Keratinocyte (primary cell): ENCODE data around the gene VEZT. TPM values are rescaled to one million over a fixed set of nuclear protein-coding genes. Genes with fewer than 3 reads are reported as not detected.
"Not testable (repeated sequence)": the region's sequence is repeated elsewhere in the genome, so short reads cannot be mapped to it uniquely, and the experiment has no call there.

ENCODE experiments used
- DNase-seq: peaks from one replicate; pipeline ENCODE4 v3.0.0-alpha.2; 2011; ENCODE audit warnings: low read depth, missing footprints, low spot score
- FAIRE-seq: peaks from 2 replicates; lab custom pipeline; 2011; peaks lifted over from hg19 to GRCh38; lab: Jason Lieb, UNC
- H2AFZ ChIP-seq: 2 replicates; pipeline ENCODE4 v1.6.0; 2012; ENCODE audit warnings: low read length, control low read depth, inconsistent platforms; ENCODE audit not compliant: control insufficient read depth
- H3K27ac ChIP-seq: 2 replicates; pipeline ENCODE4 v1.5.1; 2011; ENCODE audit warnings: low read length; ENCODE audit not compliant: control insufficient read depth, insufficient read depth
- H3K27me3 ChIP-seq: 3 replicates; pipeline ENCODE4 v1.6.0; 2011; ENCODE audit warnings: low read length; ENCODE audit not compliant: control insufficient read depth, insufficient read depth; ENCODE audit errors: extremely low read depth
- H3K36me3 ChIP-seq, 2 experiments: 2 replicates in 1 of 2; 3 replicates in 1 of 2; pipeline ENCODE4 v1.5.1; 2011; ENCODE audit warnings: low read length in 2 of 2, mild to moderate bottlenecking in 1 of 2; ENCODE audit not compliant: control insufficient read depth in 2 of 2, insufficient read depth in 2 of 2; ENCODE audit errors: extremely low read depth in 1 of 2
- H3K4me1 ChIP-seq: 3 replicates; pipeline ENCODE4 v1.5.1; 2011; ENCODE audit warnings: low read length; ENCODE audit not compliant: control insufficient read depth, insufficient read depth; ENCODE audit errors: extremely low read depth
- H3K4me2 ChIP-seq: 3 replicates; pipeline ENCODE4 v1.6.0; 2011; ENCODE audit warnings: low read depth, low read length; ENCODE audit not compliant: control insufficient read depth, insufficient read depth; ENCODE audit errors: extremely low read depth
- H3K4me3 ChIP-seq, 3 experiments: fragments of 200-600 bp in 1 of 3; sonication (generic) in 1 of 3; 2 replicates in 2 of 3; 3 replicates in 1 of 3; pipeline ENCODE4 v1.5.1; 2011 to 2016; ENCODE audit warnings: low read length in 3 of 3, mild to moderate bottlenecking in 3 of 3, control low read depth in 2 of 3, inconsistent platforms in 1 of 3, low read depth in 1 of 3, mixed read lengths in 1 of 3, mixed run types in 1 of 3, moderate library complexity in 1 of 3; ENCODE audit not compliant: control insufficient read depth in 2 of 3, insufficient read depth in 2 of 3; ENCODE audit errors: extremely low read depth in 1 of 3
- H3K79me2 ChIP-seq: 2 replicates; pipeline ENCODE4 v1.6.0; 2012; ENCODE audit warnings: low read length; ENCODE audit not compliant: control insufficient read depth, insufficient read depth
- H3K9ac ChIP-seq: 3 replicates; pipeline ENCODE4 v1.6.0; 2011; ENCODE audit warnings: low read length; ENCODE audit not compliant: control insufficient read depth, insufficient read depth; ENCODE audit errors: extremely low read depth
- H3K9me1 ChIP-seq: 3 replicates; pipeline ENCODE4 v1.6.0; 2011; ENCODE audit warnings: low read length; ENCODE audit not compliant: control insufficient read depth, insufficient read depth; ENCODE audit errors: extremely low read depth
- H3K9me3 ChIP-seq: 2 replicates; pipeline ENCODE4 v1.5.1; 2012; ENCODE audit warnings: low read depth, low read length; ENCODE audit not compliant: control insufficient read depth
- H4K20me1 ChIP-seq: 3 replicates; pipeline ENCODE4 v1.6.0; 2011; ENCODE audit warnings: low read length; ENCODE audit not compliant: control insufficient read depth, insufficient read depth; ENCODE audit errors: extremely low read depth
- CTCF ChIP-seq, 3 experiments: IDR thresholded peaks in 1 of 3; conservative IDR thresholded peaks in 1 of 3; optimal IDR thresholded peaks in 1 of 3; 2 replicates in 2 of 3; 3 replicates in 1 of 3; pipeline versions ENCODE3 to v1.5.1; 2011; ENCODE audit warnings: low read length in 3 of 3, mild to moderate bottlenecking in 3 of 3, moderate library complexity in 2 of 3, control low read depth in 1 of 3, inconsistent platforms in 1 of 3; ENCODE audit not compliant: insufficient read depth in 2 of 3; ENCODE audit errors: extremely low read depth in 1 of 3
- EZH2 ChIP-seq: IDR thresholded peaks from one replicate; pipeline ENCODE4 v1.6.1; 2012; ENCODE audit warnings: inconsistent platforms, mild to moderate bottlenecking, low read length, moderate library complexity
- dilution Hi-C: fragments of 300-500 bp; cut with MboI; formaldehyde crosslinking; loops from one replicate; pipeline ENCODE4 v1.7.0; 2020; ENCODE audit warnings: low sequenced_read_pairs; ENCODE audit not compliant: extremely low pct_ligation_motif_present
- polyA plus RNA-seq, 5 experiments: library from polyadenylated mRNA; depleted of rRNA in 3 of 5; stranded (reverse) in 3 of 5; stranded (forward) in 1 of 5; unstranded in 1 of 5; fragments of >200 nt; gene quantifications; 1 replicate in 1 of 5; 2 replicates in 3 of 5; 3 replicates in 1 of 5; pipeline versions ENCODE4 v1.2.1 to v1.2.3, GENCODE V29; 2011 to 2012; ENCODE audit warnings: missing spikeins in 2 of 5, low read depth in 1 of 5, low replicate concordance in 1 of 5

VEZT gene
- polyA plus RNA-seq, 1 donor (not counting 4 experiments of a cell fraction or from before 2014, with no cell fraction given): 169 TPM

- H3K27me3 ChIP-seq, H3K27ac ChIP-seq, H2AFZ ChIP-seq, H3K9me3 ChIP-seq, DNase-seq, H3K9me1 ChIP-seq, H3K4me1 ChIP-seq, dilution Hi-C loops, FAIRE-seq, H3K4me2 ChIP-seq, H3K4me3 ChIP-seq, H4K20me1 ChIP-seq, H3K9ac ChIP-seq: not testable (repeated sequence)
- peaks cover 94% of the 10 kb centered on the region for H3K79me2 ChIP-seq
- peaks cover 6 to 11% of the 10 kb centered on the region in 2 experiments for H3K36me3 ChIP-seq
Observed at GRCh38 chr12:95241138-95241537, 23.5 kb downstream of the VEZT start.

- FAIRE-seq: no peak
- Histone ChIP-seq H3K36me3 (peaks cover 6 to 11% of the 10 kb centered on the region in 2 experiments), H2AFZ (no peak overlapping the region), H3K27me3 (no peaks in the 10 kb centered on the region), H3K4me2 (no peak overlapping the region), H4K20me1 (peaks cover 7% of the 10 kb centered on the region), H3K9ac (no peak overlapping the region), H3K9me1 (no peaks in the 10 kb centered on the region), H3K4me1 (no peaks in the 10 kb centered on the region), H3K27ac (no peak overlapping the region), H3K9me3 (no peaks in the 10 kb centered on the region), H3K79me2 (peaks cover 93% of the 10 kb centered on the region), H3K4me3 (no peak overlapping the region)
- dilution Hi-C loops: no loop called here
- DNase-seq: no peak
- TF ChIP-seq EZH2: no peak
Observed at GRCh38 chr12:95241761-95242506, 24.3 kb downstream of the VEZT start.

- Histone ChIP-seq H3K4me2 (no peak overlapping the region), H3K4me3 (no peak overlapping the region), H3K79me2 (peaks cover 91% of the 10 kb centered on the region), H3K9me1 (no peaks in the 10 kb centered on the region), H3K9me3 (no peaks in the 10 kb centered on the region), H2AFZ (no peak overlapping the region), H3K4me1 (no peaks in the 10 kb centered on the region), H3K27ac (no peak overlapping the region), H3K9ac (no peak overlapping the region), H3K27me3 (no peaks in the 10 kb centered on the region), H4K20me1 (peaks cover 2% of the 10 kb centered on the region), H3K36me3 (peaks cover 6 to 11% of the 10 kb centered on the region in 2 experiments)
- FAIRE-seq (no peak), DNase-seq (no peak)
- TF ChIP-seq EZH2 (no peak), CTCF (optimal IDR thresholded peaks at IDR 0.05 in 1 of 3, IDR thresholded peaks at IDR 0.05 in 1 of 3, conservative IDR thresholded peaks at IDR 0.05 in 1 of 3; ENCODE audit: extremely low read depth in 1 of 3, insufficient read depth in 2 of 3, low read length in 3 of 3) (no peak)
- dilution Hi-C loops: no loop called here
Observed at GRCh38 chr12:95243497-95244183, 26.0 kb downstream of the VEZT start.
